ENCODE results near the gene HDGFL2. TPM values are rescaled to one million over a fixed set of nuclear protein-coding genes. Genes with fewer than 3 reads are reported as not detected.

Gene HDGFL2
- total RNA-seq, 1 experiment from 2014 or later, result 108 TPM

GRCh38 chr19:4457654-4458395 is 14.3 kb upstream of the HDGFL2 start, which contains the start of gene UBXN6:
Gene UBXN6, minus strand, starts transcription at chr19:4457794. Its CDS starts 97 bp downstream, at chr19:4457697.
- Mint-ChIP-seq H3K4me1 (peaks cover 10 to 14% of the 10 kb centered on the region in 2 experiments), H3K27me3 (ENCODE audit: low read depth) (peaks cover 11% of the 10 kb centered on the region), H3K27ac (peak within 1 kb of the TSS; percentile 96 to 98 (median 96)), H3K4me3 (peak within 1 kb of the TSS; percentile 83 to 85), H3K9me3 (peaks cover 0 to 3% of the 10 kb centered on the region in 2 experiments; a peak in 1 of 5 replicates), H3K36me3 (ENCODE audit: insufficient read depth in 1 of 3, low read depth in 3 of 3) (peaks cover 0 to 5% (median 5%) of the 10 kb centered on the region in 3 experiments; a peak in 3 of 7 replicates)
- Histone ChIP-seq H3K23me2 (ENCODE audit: insufficient read length, low read depth, low read length, poor library complexity, severe bottlenecking) (peaks cover 9% of the 10 kb centered on the region), H3K9me3 (ENCODE audit: control insufficient read depth, low read depth, low read length) (no peaks in the 10 kb centered on the region), H2BK15ac (ENCODE audit: low read depth, low read length) (no peak within 1 kb of the TSS), H3K18ac (ENCODE audit: insufficient read length, low read depth, low read length) (peak within 1 kb of the TSS; percentile 89), H3K4ac (ENCODE audit: low read depth, low read length) (no peak within 1 kb of the TSS), H4K91ac (ENCODE audit: insufficient read length, low read depth, low read length) (no peak within 1 kb of the TSS), H3K4me2 (ENCODE audit: insufficient read depth, insufficient read length, low read length) (peak within 1 kb of the TSS; percentile 87), H3K9ac (ENCODE audit: extremely low read depth, insufficient read length, low read length) (peak within 1 kb of the TSS; percentile 80), H3K27ac (ENCODE audit: insufficient read length, low read depth, low read length) (no peak within 1 kb of the TSS), H2BK12ac (ENCODE audit: insufficient read length, low read depth, low read length) (no peak within 1 kb of the TSS), H4K5ac (ENCODE audit: insufficient read length, low read depth, low read length) (no peak within 1 kb of the TSS), H4K20me1 (ENCODE audit: control insufficient read depth, insufficient read depth, insufficient read length) (peaks cover 4% of the 10 kb centered on the region), H3K14ac (ENCODE audit: insufficient read depth, low read length) (peak within 1 kb of the TSS; percentile 63), H3K23ac (ENCODE audit: insufficient read length, low read depth, low read length) (no peak within 1 kb of the TSS), H3K79me2 (ENCODE audit: insufficient read depth, low read length) (no peaks in the 10 kb centered on the region; the same call in 1 of the 2 replicates), H4K8ac (replicated peaks; ENCODE audit: insufficient read length, low read depth, low read length) (no peak within 1 kb of the TSS), H2AK5ac (ENCODE audit: insufficient read length, low read length) (no peak within 1 kb of the TSS), H2AFZ (ENCODE audit: low read length) (no peak within 1 kb of the TSS), H3K4me1 (ENCODE audit: insufficient read depth, low read length) (no peaks in the 10 kb centered on the region), H2BK20ac (ENCODE audit: low read depth, low read length, poor library complexity, severe bottlenecking) (no peak within 1 kb of the TSS), H3T11ph (ENCODE audit: low read length) (no peak within 1 kb of the TSS), H2BK5ac (ENCODE audit: insufficient read length, low read length) (no peak within 1 kb of the TSS), H3K56ac (ENCODE audit: insufficient read length, low read depth, low read length) (no peak within 1 kb of the TSS), H2BK120ac (ENCODE audit: low read depth, low read length, poor library complexity, severe bottlenecking) (no peak within 1 kb of the TSS), H3K27me3 (ENCODE audit: insufficient read depth, low read length) (no peaks in the 10 kb centered on the region), H3K79me1 (ENCODE audit: insufficient read depth, low read depth, low read length, poor library complexity, severe bottlenecking) (no peaks in the 10 kb centered on the region)
- no CpG with 5 or more reads among the region's 52 CpGs for WGBS (ENCODE audit: extremely low coverage, insufficient read length, low lambda C conversion rate)
- peak; percentile 100 for DNase-seq
- no peak for TF ChIP-seq CTCF (conservative IDR thresholded peaks at IDR 0.05)

Data from H9 (cell line).